ENCODE data around the gene WDR88. TPM values are rescaled to one million over a fixed set of nuclear protein-coding genes. Genes with fewer than 3 reads are reported as not detected.

The WDR88 gene
- total RNA-seq = not detected

- H3K4me1 Mint-ChIP-seq (ENCODE audit: low read depth in 2 of 2) = peaks cover 6% of the 10 kb centered on the region in 2 donors
- H3K36me3 Mint-ChIP-seq = peaks cover 5% of the 10 kb centered on the region
- no peak within 1 kb of the TSS for H3K4me3 Mint-ChIP-seq
- peaks cover 0 to 5% of the 10 kb centered on the region in 2 donors for H3K27me3 Mint-ChIP-seq
- peak in 1 of 2 donors; percentile 20 for ATAC-seq
- no peak within 1 kb of the TSS for H3K27ac Mint-ChIP-seq
- no peaks in the 10 kb centered on the region for H3K9me3 Mint-ChIP-seq
- no peak for DNase-seq (ENCODE audit: low spot score)
Measured at GRCh38 chr19:33132021-33132420, at the start of gene WDR88. TSS of gene WDR88 (plus strand) at chr19:33132114. CDS start at chr19:33132170, 56 bp downstream.

GRCh38 chr19:33085570-33086128 is 46.3 kb upstream of the WDR88 start:
- Mint-ChIP-seq H3K9me3 (no peaks in the 10 kb centered on the region), H3K27ac (no peak overlapping the region), H3K4me1 (ENCODE audit: low read depth in 2 of 2) (peaks cover 18 to 20% of the 10 kb centered on the region in 2 donors), H3K27me3 (no peaks in the 10 kb centered on the region), H3K4me3 (no peak overlapping the region), H3K36me3 (peaks cover 10% of the 10 kb centered on the region)
- DNase-seq (ENCODE audit: low spot score) (no peak), ATAC-seq (no peak)

- H3K27ac Mint-ChIP-seq = no peak overlapping the region
- ATAC-seq (no peak), DNase-seq (ENCODE audit: low spot score) (no peak)
- no peaks in the 10 kb centered on the region for H3K9me3 Mint-ChIP-seq
- no peak overlapping the region for H3K4me3 Mint-ChIP-seq
- peaks cover 6% of the 10 kb centered on the region for H3K36me3 Mint-ChIP-seq
- H3K4me1 Mint-ChIP-seq (ENCODE audit: low read depth in 2 of 2) = peaks cover 6 to 8% of the 10 kb centered on the region in 2 donors
- H3K27me3 Mint-ChIP-seq = no peaks in the 10 kb centered on the region
Measured at GRCh38 chr19:33086955-33087354, 45.0 kb upstream of the WDR88 start.

GRCh38 chr19:33089010-33089409 is 42.9 kb upstream of the WDR88 start:
- ATAC-seq (no peak), DNase-seq (ENCODE audit: low spot score) (no peak)
- no peak overlapping the region for H3K4me3 Mint-ChIP-seq
- H3K9me3 Mint-ChIP-seq = no peaks in the 10 kb centered on the region
- H3K4me1 Mint-ChIP-seq (ENCODE audit: low read depth in 2 of 2) = peaks cover 3 to 4% of the 10 kb centered on the region in 2 donors
- no peaks in the 10 kb centered on the region for H3K27me3 Mint-ChIP-seq
- H3K27ac Mint-ChIP-seq = no peak overlapping the region
- H3K36me3 Mint-ChIP-seq = peaks cover 6% of the 10 kb centered on the region

GRCh38 chr19:33090179-33090578 is 41.7 kb upstream of the WDR88 start:
- no peak overlapping the region for H3K27ac Mint-ChIP-seq
- H3K4me3 Mint-ChIP-seq = no peak overlapping the region
- no peaks in the 10 kb centered on the region for H3K27me3 Mint-ChIP-seq
- H3K4me1 Mint-ChIP-seq (ENCODE audit: low read depth in 2 of 2) = peaks cover 3 to 4% of the 10 kb centered on the region in 2 donors
- ATAC-seq (no peak), DNase-seq (ENCODE audit: low spot score) (no peak)
- H3K9me3 Mint-ChIP-seq = no peaks in the 10 kb centered on the region
- peaks cover 6% of the 10 kb centered on the region for H3K36me3 Mint-ChIP-seq

- Mint-ChIP-seq H3K9me3 (no peaks in the 10 kb centered on the region), H3K27me3 (no peaks in the 10 kb centered on the region), H3K4me3 (no peak overlapping the region), H3K36me3 (peaks cover 25% of the 10 kb centered on the region), H3K27ac (no peak overlapping the region), H3K4me1 (ENCODE audit: low read depth in 2 of 2) (peaks cover 4 to 9% of the 10 kb centered on the region in 2 donors)
- DNase-seq (ENCODE audit: low spot score) (no peak), ATAC-seq (no peak)
Measured at GRCh38 chr19:33093420-33094210, 38.3 kb upstream of the WDR88 start.

GRCh38 chr19:33094436-33095067 is 37.4 kb upstream of the WDR88 start:
- peaks cover 25% of the 10 kb centered on the region for H3K36me3 Mint-ChIP-seq
- H3K27me3 Mint-ChIP-seq = no peaks in the 10 kb centered on the region
- DNase-seq (ENCODE audit: low spot score) (no peak), ATAC-seq (no peak)
- H3K27ac Mint-ChIP-seq = no peak overlapping the region
- H3K9me3 Mint-ChIP-seq = no peaks in the 10 kb centered on the region
- H3K4me1 Mint-ChIP-seq (ENCODE audit: low read depth in 2 of 2) = peaks cover 0 to 9% of the 10 kb centered on the region in 2 donors
- no peak overlapping the region for H3K4me3 Mint-ChIP-seq

GRCh38 chr19:33096005-33096404 is 35.9 kb upstream of the WDR88 start:
- DNase-seq (ENCODE audit: low spot score) (no peak), ATAC-seq (no peak)
- Mint-ChIP-seq H3K9me3 (no peaks in the 10 kb centered on the region), H3K27ac (no peak overlapping the region), H3K4me3 (no peak overlapping the region), H3K36me3 (peaks cover 21% of the 10 kb centered on the region), H3K4me1 (ENCODE audit: low read depth in 2 of 2) (peaks cover 0 to 6% of the 10 kb centered on the region in 2 donors), H3K27me3 (no peaks in the 10 kb centered on the region)

GRCh38 chr19:33098055-33098534 is 33.8 kb upstream of the WDR88 start:
- Mint-ChIP-seq H3K4me1 (ENCODE audit: low read depth in 2 of 2) (peaks cover 0 to 9% of the 10 kb centered on the region in 2 donors), H3K9me3 (no peaks in the 10 kb centered on the region), H3K27ac (no peak overlapping the region), H3K27me3 (no peaks in the 10 kb centered on the region), H3K4me3 (no peak overlapping the region), H3K36me3 (peaks cover 28% of the 10 kb centered on the region)
- no peak for ATAC-seq
- DNase-seq (ENCODE audit: low spot score) = no peak

- Mint-ChIP-seq H3K4me1 (ENCODE audit: low read depth in 2 of 2) (peaks cover 0 to 9% of the 10 kb centered on the region in 2 donors), H3K36me3 (peaks cover 27% of the 10 kb centered on the region), H3K27me3 (no peaks in the 10 kb centered on the region), H3K4me3 (no peak overlapping the region), H3K27ac (no peak overlapping the region), H3K9me3 (no peaks in the 10 kb centered on the region)
- DNase-seq (ENCODE audit: low spot score) (no peak), ATAC-seq (no peak)
Measured at GRCh38 chr19:33100894-33101644, 30.8 kb upstream of the WDR88 start.

GRCh38 chr19:33102893-33103292 is 29.0 kb upstream of the WDR88 start:
- Mint-ChIP-seq H3K4me1 (ENCODE audit: low read depth in 2 of 2) (peaks cover 0 to 3% of the 10 kb centered on the region in 2 donors), H3K9me3 (no peaks in the 10 kb centered on the region), H3K27ac (peak overlapping the region in 1 of 2 donors; percentile 19), H3K27me3 (no peaks in the 10 kb centered on the region), H3K4me3 (no peak overlapping the region), H3K36me3 (peaks cover 16% of the 10 kb centered on the region)
- ATAC-seq (no peak), DNase-seq (ENCODE audit: low spot score) (no peak)

- Mint-ChIP-seq H3K4me1 (ENCODE audit: low read depth in 2 of 2) (no peaks in the 10 kb centered on the region), H3K9me3 (no peaks in the 10 kb centered on the region), H3K27me3 (no peaks in the 10 kb centered on the region), H3K36me3 (peaks cover 16% of the 10 kb centered on the region), H3K27ac (no peak overlapping the region), H3K4me3 (no peak overlapping the region)
- ATAC-seq = no peak
- no peak for DNase-seq (ENCODE audit: low spot score)
Measured at GRCh38 chr19:33108161-33108560, 23.8 kb upstream of the WDR88 start.

GRCh38 chr19:33110137-33110910 is 21.6 kb upstream of the WDR88 start:
- Mint-ChIP-seq H3K27me3 (no peaks in the 10 kb centered on the region), H3K4me3 (no peak overlapping the region), H3K4me1 (ENCODE audit: low read depth in 2 of 2) (no peaks in the 10 kb centered on the region), H3K27ac (no peak overlapping the region), H3K36me3 (peaks cover 15% of the 10 kb centered on the region), H3K9me3 (no peaks in the 10 kb centered on the region)
- DNase-seq (ENCODE audit: low spot score) (no peak), ATAC-seq (no peak)
